GM12878 (cell line): Measurements from ENCODE around the gene SIX1. TPM values are rescaled to one million over a fixed set of nuclear protein-coding genes. Genes with fewer than 3 reads are reported as not detected.

ENCODE experiments used
- ATAC-seq: fragments of 200-7000 bp; cut with Tn5 transposase; 3 replicates; pipeline ENCODE4 v1.9.1; 2020; ENCODE audit warnings: mild to moderate bottlenecking, moderate library complexity
- BruUV-seq: library from RNA; stranded (reverse); fragments of 400-500 nt; replicated peaks from 2 replicates; lab custom pipeline; 2021; lab: Mats Ljungman, UMichigan
- CTCF ChIA-PET: fragments of 300-600 bp; sonication (Branson Sonifier 250); formaldehyde crosslinking; extraction: SDS; loops from one replicate; lab custom pipeline; 2021; ENCODE audit warnings: inconsistent platforms; lab: Yijun Ruan, JAX
- POLR2A ChIA-PET: fragments of 350-600 bp; formaldehyde crosslinking; extraction: SDS; loops from one replicate; lab custom pipeline; 2021; ENCODE audit warnings: inconsistent platforms; lab: Charles Lee
- RAD21 ChIA-PET: fragments of 300-600 bp; sonication (Branson Sonifier 250); formaldehyde crosslinking; loops from one replicate; lab custom pipeline; 2023; ENCODE audit warnings: antibody characterized with exemption; ENCODE audit not compliant: unreplicated experiment; lab: Charles Lee
- SMC1A ChIA-PET: fragments of 300-600 bp; sonication (Branson Sonifier 250); formaldehyde crosslinking; loops from one replicate; lab custom pipeline; 2023; ENCODE audit not compliant: unreplicated experiment, uncharacterized antibody; lab: Charles Lee
- DNase-seq: peaks from one replicate; pipeline ENCODE4 v3.0.0-alpha.2; 2011; ENCODE audit warnings: low read depth, low spot score
- FAIRE-seq: peaks from 3 replicates; lab custom pipeline; 2011; peaks lifted over from hg19 to GRCh38; lab: Jason Lieb, UNC
- H2AFZ ChIP-seq: 2 replicates; pipeline ENCODE4 v1.6.0; 2011; ENCODE audit warnings: low read depth, low read length, control low read depth; ENCODE audit not compliant: control insufficient read depth
- H3K27ac ChIP-seq: 2 replicates; pipeline ENCODE4 v1.5.1; 2011; ENCODE audit warnings: control low read depth; ENCODE audit not compliant: control insufficient read depth, insufficient read depth
- H3K27me3 ChIP-seq, 2 experiments: replicated peaks in 1 of 2; 2 replicates each; pipeline versions ENCODE4 v1.6.0 to v1.6.1; 2011; ENCODE audit warnings: low read length in 1 of 2; ENCODE audit not compliant: control insufficient read depth in 2 of 2, insufficient read depth in 2 of 2
- H3K36me3 ChIP-seq, 2 experiments: 2 replicates each; pipeline ENCODE4 v1.5.1; 2011; ENCODE audit warnings: low read length in 1 of 2; ENCODE audit not compliant: control insufficient read depth in 2 of 2, insufficient read depth in 2 of 2
- H3K4me1 ChIP-seq: 2 replicates; pipeline ENCODE4 v1.6.1; 2011; ENCODE audit warnings: mild to moderate bottlenecking, low read length, moderate library complexity, mixed read lengths; ENCODE audit not compliant: control insufficient read depth, insufficient read depth
- H3K4me2 ChIP-seq: 2 replicates; pipeline ENCODE4 v1.6.0; 2011; ENCODE audit warnings: control low read depth; ENCODE audit not compliant: control insufficient read depth, insufficient read depth
- H3K4me3 ChIP-seq: fragments of 200-600 bp; sonication (generic); 2 replicates; pipeline ENCODE4 v1.5.1; 2016
- H3K79me2 ChIP-seq: 2 replicates; pipeline ENCODE4 v1.6.0; 2011; ENCODE audit warnings: low read length; ENCODE audit not compliant: control insufficient read depth, insufficient read depth
- H3K9ac ChIP-seq: 2 replicates; pipeline ENCODE4 v1.8.0; 2011; ENCODE audit warnings: low read length, control low read depth, mixed read lengths; ENCODE audit not compliant: control insufficient read depth, insufficient read depth
- H3K9me3 ChIP-seq: replicated peaks from 3 replicates; pipeline ENCODE4 v1.5.1; 2011; ENCODE audit warnings: mild to moderate bottlenecking, low read length; ENCODE audit not compliant: control insufficient read depth, insufficient read depth
- H4K20me1 ChIP-seq: 2 replicates; pipeline ENCODE4 v1.6.0; 2011; ENCODE audit not compliant: control insufficient read depth, insufficient read depth
- IKZF1 ChIP-seq: fragments of 450-650 bp; conservative IDR thresholded peaks from 2 replicates; pipeline ENCODE4 v1.6.1; 2017; ENCODE audit warnings: antibody characterized with exemption, mild to moderate bottlenecking
- MXI1 ChIP-seq: fragments of 150-350 bp; IDR thresholded peaks from 2 replicates; pipeline ENCODE4 v1.6.1; 2011; ENCODE audit warnings: low read depth, mild to moderate bottlenecking, inconsistent platforms, low read length, improper control_type of control experiment
- NBN ChIP-seq: fragments of 450-650 bp; IDR thresholded peaks from 2 replicates; pipeline ENCODE4 v1.6.1; 2016
- PAX8 ChIP-seq: fragments of 450-650 bp; IDR thresholded peaks from 2 replicates; pipeline ENCODE4 v1.6.1; 2017; ENCODE audit warnings: mild to moderate bottlenecking, moderate library complexity
- RCOR1 ChIP-seq: conservative IDR thresholded peaks from 2 replicates; pipeline ENCODE4 v1.6.1; 2012; ENCODE audit warnings: low read depth, low read length, improper control_type of control experiment
- SMAD5 ChIP-seq: IDR thresholded peaks from 2 replicates; pipeline ENCODE4 v1.6.1; 2016; ENCODE audit warnings: antibody characterized with exemption, low read depth
- SPI1 ChIP-seq: IDR thresholded peaks from 2 replicates; pipeline ENCODE4 v1.6.1; 2011; ENCODE audit warnings: low read depth, mild to moderate bottlenecking, low read length, moderate library complexity, borderline replicate concordance; ENCODE audit not compliant: insufficient read depth
- SRF ChIP-seq, 2 experiments: IDR thresholded peaks; 2 replicates each; pipeline ENCODE4 v1.6.1; 2011; ENCODE audit warnings: low read depth in 2 of 2, low read length in 2 of 2, mild to moderate bottlenecking in 1 of 2, moderate library complexity in 1 of 2
- SUPT20H ChIP-seq: IDR thresholded peaks from 2 replicates; pipeline ENCODE4 v1.6.1; 2011; ENCODE audit warnings: low read depth, mild to moderate bottlenecking, low read length, moderate library complexity, borderline replicate concordance; ENCODE audit not compliant: control insufficient read depth
- TARDBP ChIP-seq: IDR thresholded peaks from 2 replicates; pipeline ENCODE4 v1.6.1; 2016; ENCODE audit warnings: borderline replicate concordance
- TCF7 ChIP-seq: IDR thresholded peaks from 2 replicates; pipeline ENCODE4 v1.6.1; 2014; ENCODE audit warnings: antibody characterized with exemption, borderline replicate concordance
- USF1 ChIP-seq: IDR thresholded peaks from 2 replicates; pipeline ENCODE4 v1.6.1; 2011; ENCODE audit warnings: borderline replicate concordance, low read depth, mild to moderate bottlenecking, moderate library complexity, mixed read lengths, low read length; ENCODE audit not compliant: insufficient read depth; ENCODE audit errors: extremely low read length
- ZBED1 ChIP-seq: IDR thresholded peaks from 2 replicates; pipeline ENCODE4 v1.6.1; 2016; ENCODE audit warnings: borderline replicate concordance
- whole genome bisulfite sequencing: methylation state at CpG from one replicate; pipeline ENCODE4 v1.1.6; 2016; ENCODE audit warnings: low lambda C conversion rate; ENCODE audit not compliant: insufficient replicate concordance, insufficient coverage; ENCODE audit errors: missing lambda C conversion rate; 5-methylcytosine and 5-hydroxymethylcytosine counted together
- in situ Hi-C: fragments of 300-500 bp; cut with MboI; formaldehyde crosslinking; loops from 9 replicates; pipeline ENCODE4 v1.14.3; 2018; ENCODE audit warnings: mixed read lengths
- intact Hi-C: fragments of 100-400 bp; cut with micrococcal nuclease; formaldehyde crosslinking; loops from one replicate; pipeline ENCODE4 v1.14.2; 2022; ENCODE audit not compliant: unreplicated experiment
- polyA plus RNA-seq, 11 experiments: library from polyadenylated mRNA; depleted of rRNA in 4 of 11; unstranded in 6 of 11; stranded (reverse) in 5 of 11; fragments of >200 nt; fragmentation: Nextera tagmentation in 4 of 11; fragmentation: Illumina TruSeq in 1 of 11; extraction: Ambion mirVana in 4 of 11; extraction: Trizol in 1 of 11; gene quantifications; 1 replicate in 1 of 11; 2 replicates in 10 of 11; pipeline versions ENCODE4 v1.2.1 to v1.2.3, GENCODE V29; 2011 to 2016; ENCODE audit warnings: inconsistent platforms in 2 of 11, missing spikeins in 2 of 11, low read depth in 1 of 11
- total RNA-seq, 4 experiments: library from RNA; depleted of rRNA in 3 of 4; stranded (reverse); fragments of >200 nt in 3 of 4; fragmentation: Illumina TruSeq in 1 of 4; extraction: Trizol in 1 of 4; gene quantifications; 2 replicates each; pipeline versions ENCODE4 v1.2.1 to v1.2.3, GENCODE V29; 2013 to 2021

The SIX1 gene
- total and polyA plus RNA-seq, 10 of the 15 experiments (the other 5 are each of a cell fraction or from before 2014, with no cell fraction given), result 0.03 to 0.06 (median 0.05) TPM; not detected in 5

- H3K4me1 ChIP-seq, result no peaks in the 10 kb centered on the region; the same call in 1 of the 2 replicates
- no peaks in the 10 kb centered on the region; the same call in 1 of the 3 replicates for H3K9me3 ChIP-seq
- ChIA-PET CTCF (interaction anchor here (1.1 kb wide), 1 partner anchor 9 kb away, joined by 3 read pairs; no protein-coding TSS in a partner anchor), RAD21 (interaction anchor here (0.8 kb wide), 1 partner anchor 23 kb away, joined by 3 read pairs; no protein-coding TSS in a partner anchor), POLR2A (no interaction called here), SMC1A (no interaction called here)
- H3K79me2 ChIP-seq, result no peaks in the 10 kb centered on the region
- no peaks in the 10 kb centered on the region for H3K36me3 ChIP-seq
- H2AFZ ChIP-seq, result no peak overlapping the region
- no peak; the same call in 2 of the 3 replicates for ATAC-seq
- BruUV-seq, result no TSS peak
- H3K27me3 ChIP-seq, result peaks cover 27 to 45% of the 10 kb centered on the region in 2 experiments
- no peak for TF ChIP-seq TARDBP
- no peak for TF ChIP-seq RCOR1
- no peak for TF ChIP-seq IKZF1
- no peak for TF ChIP-seq USF1
- no peak for TF ChIP-seq SPI1
- no peak for TF ChIP-seq SRF (IDR thresholded peaks at IDR 0.05; ENCODE audit: low read depth in 2 of 2, low read length in 2 of 2)
- TF ChIP-seq TCF7, result no peak
- no peak for TF ChIP-seq ZBED1
- no peak for TF ChIP-seq SUPT20H
- TF ChIP-seq SMAD5, result no peak
- TF ChIP-seq PAX8, result no peak
- no peak for TF ChIP-seq NBN
- no peak for TF ChIP-seq MXI1
- no peak for DNase-seq
- in situ Hi-C loops (loop anchor here (25.0 kb wide), 1 partner anchor 1164 kb away; the partner anchor contains the start of gene SYT16), intact Hi-C loops (no loop called here)
- H3K9ac ChIP-seq, result no peak overlapping the region
- H4K20me1 ChIP-seq, result no peaks in the 10 kb centered on the region
- no peak for FAIRE-seq
- H3K27ac ChIP-seq, result no peak overlapping the region
- peak overlapping the region; percentile 33 for H3K4me3 ChIP-seq
- H3K4me2 ChIP-seq, result peak overlapping the region; percentile 15; the same call in 1 of the 2 replicates
- 70% methylated on average over 21 of the region's 21 CpGs for WGBS
Observed at GRCh38 chr14:60647837-60648248, 1.4 kb downstream of the SIX1 start.
